Stimulated activated naive B cell treated with anti-CD40 and anti-IgM and Interleukin-4, amounts not matched to agents 10 μg/mL and 1 μg/mL and 100 μg/mL, for 72 hours (primary cell): ENCODE data around the gene CSH2.

Experiments used
- ATAC-seq, 2 donors: fragments of 150-1000 bp; cut with Tn5 transposase; replicated peaks; 2 replicates each; pipeline ENCODE4 v1.10.0; 2021; ENCODE audit warnings: moderate library complexity in 1 of 2
- DNase-seq: peaks from one replicate; pipeline ENCODE4 v3.0.0; 2021
- H3K27ac Mint-ChIP-seq: one replicate; pipeline ENCODE4 v1.8.0; 2022; ENCODE audit warnings: mild to moderate bottlenecking, mixed read lengths
- H3K27me3 Mint-ChIP-seq, 2 donors: one replicate each; pipeline ENCODE4 v1.8.0; 2022; ENCODE audit warnings: mixed read lengths in 2 of 2
- H3K36me3 Mint-ChIP-seq, 2 donors: one replicate each; pipeline ENCODE4 v1.8.0; 2022; ENCODE audit warnings: mixed read lengths in 2 of 2, mild to moderate bottlenecking in 1 of 2
- H3K4me1 Mint-ChIP-seq, 2 donors: one replicate each; pipeline ENCODE4 v1.8.0; 2022; ENCODE audit warnings: mixed read lengths in 2 of 2, mild to moderate bottlenecking in 1 of 2
- H3K4me3 Mint-ChIP-seq, 2 donors: one replicate each; pipeline ENCODE4 v1.8.0; 2022; ENCODE audit warnings: mild to moderate bottlenecking in 2 of 2, mixed read lengths in 2 of 2, moderate library complexity in 1 of 2
- H3K9me3 Mint-ChIP-seq, 2 donors: one replicate each; pipeline ENCODE4 v1.8.0; 2022; ENCODE audit warnings: mixed read lengths in 2 of 2, mild to moderate bottlenecking in 1 of 2

The CSH2 gene

DNA sequence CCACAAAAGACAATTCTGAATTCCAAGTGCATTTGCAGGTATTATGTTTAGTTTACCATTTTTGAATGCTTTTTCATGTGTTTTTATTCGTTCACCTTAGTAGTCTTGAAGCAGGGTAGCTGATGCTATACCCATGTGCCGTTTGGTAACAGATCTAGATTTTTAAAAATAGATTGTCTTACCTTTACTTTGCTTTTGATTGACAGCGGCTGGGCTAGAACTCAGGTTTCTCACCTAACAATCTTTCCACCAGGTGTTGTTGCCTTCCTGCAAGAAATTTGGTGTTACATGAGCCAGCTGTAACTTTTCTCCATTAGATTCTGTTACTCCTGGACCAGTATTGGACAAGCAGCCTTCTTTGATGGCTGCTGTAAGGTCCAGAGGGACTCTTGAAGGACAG lies 44.5 kb downstream of the CSH2 start:
- DNase-seq (no peak), ATAC-seq (no peak)
- no peaks in the 10 kb centered on the region for H3K9me3 Mint-ChIP-seq
- H3K4me3 Mint-ChIP-seq = peak overlapping the region in 1 of 2 donors; percentile 25
- peaks cover 41 to 66% of the 10 kb centered on the region in 2 donors for H3K4me1 Mint-ChIP-seq
- H3K27me3 Mint-ChIP-seq = no peaks in the 10 kb centered on the region
- no peak overlapping the region for H3K27ac Mint-ChIP-seq
- H3K36me3 Mint-ChIP-seq = peaks cover 51 to 74% of the 10 kb centered on the region in 2 donors

GRCh38 chr17:63827801-63828221 lies 45.7 kb downstream of the CSH2 start:
- Mint-ChIP-seq H3K4me1 (peaks cover 45 to 72% of the 10 kb centered on the region in 2 donors), H3K27me3 (no peaks in the 10 kb centered on the region), H3K36me3 (peaks cover 49 to 76% of the 10 kb centered on the region in 2 donors), H3K4me3 (peak overlapping the region; percentile 98 to 99), H3K27ac (peak overlapping the region; percentile 100), H3K9me3 (no peaks in the 10 kb centered on the region)
- DNase-seq (no peak), ATAC-seq (no peak)

DNA sequence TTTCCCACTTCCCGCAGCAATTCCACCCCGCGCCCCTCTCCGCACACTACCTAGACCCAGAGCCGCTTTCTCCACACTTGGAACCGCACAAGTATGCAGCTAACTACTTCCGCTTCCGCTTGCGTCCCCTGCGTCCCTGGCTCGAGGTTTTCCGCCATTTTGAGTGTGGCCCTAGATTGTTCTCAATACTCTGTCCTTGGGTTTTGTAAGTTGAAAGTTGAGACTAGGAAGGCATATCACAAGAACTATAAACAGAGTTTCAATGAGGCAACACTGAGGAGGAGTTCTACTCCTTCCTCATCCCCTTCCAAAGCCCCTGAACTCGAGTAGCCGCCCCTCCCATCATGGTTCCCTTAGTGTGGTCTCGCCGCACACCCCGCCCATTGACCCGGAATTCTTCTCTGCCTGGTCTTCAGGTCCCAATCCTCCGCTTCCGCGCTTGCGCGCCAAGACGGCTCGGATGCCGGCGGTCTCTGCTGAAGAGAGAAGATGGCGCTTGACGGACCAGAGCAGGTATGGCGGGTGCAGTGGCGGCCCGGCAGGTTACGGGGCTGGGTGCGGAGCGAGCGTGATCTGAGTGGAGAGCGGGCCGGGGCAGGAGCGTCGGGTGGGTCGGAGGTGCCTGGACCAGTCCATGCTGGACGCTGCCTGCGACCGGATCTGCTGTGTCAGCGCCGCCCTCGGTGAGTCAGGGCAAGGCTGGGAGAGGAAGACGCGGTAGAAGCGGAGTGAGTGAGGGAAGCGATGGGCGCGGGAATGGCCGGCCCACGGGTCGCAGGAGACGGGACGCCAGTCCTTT lies 46.3 kb downstream of the CSH2 start, which contains the start of the genes FTSJ3 and PSMC5:
FTSJ3 (minus strand) TSS at position 662 of the 799 bp plus-strand sequence. CDS start 761 bp downstream, outside the sequence.
PSMC5 (plus strand) TSS at position 430 of the 799 bp plus-strand sequence; CDS start at position 490, 60 bp downstream.
- Mint-ChIP-seq H3K27me3 (no peaks in the 10 kb centered on the region), H3K27ac (peak within 1 kb of the TSS; percentile 100), H3K36me3 (peaks cover 50 to 80% of the 10 kb centered on the region in 2 donors), H3K4me3 (peak within 1 kb of the TSS; percentile 98 to 99), H3K4me1 (peaks cover 49 to 78% of the 10 kb centered on the region in 2 donors), H3K9me3 (no peaks in the 10 kb centered on the region)
- DNase-seq (peak; percentile 93), ATAC-seq (peak; percentile 94 to 95)

DNA sequence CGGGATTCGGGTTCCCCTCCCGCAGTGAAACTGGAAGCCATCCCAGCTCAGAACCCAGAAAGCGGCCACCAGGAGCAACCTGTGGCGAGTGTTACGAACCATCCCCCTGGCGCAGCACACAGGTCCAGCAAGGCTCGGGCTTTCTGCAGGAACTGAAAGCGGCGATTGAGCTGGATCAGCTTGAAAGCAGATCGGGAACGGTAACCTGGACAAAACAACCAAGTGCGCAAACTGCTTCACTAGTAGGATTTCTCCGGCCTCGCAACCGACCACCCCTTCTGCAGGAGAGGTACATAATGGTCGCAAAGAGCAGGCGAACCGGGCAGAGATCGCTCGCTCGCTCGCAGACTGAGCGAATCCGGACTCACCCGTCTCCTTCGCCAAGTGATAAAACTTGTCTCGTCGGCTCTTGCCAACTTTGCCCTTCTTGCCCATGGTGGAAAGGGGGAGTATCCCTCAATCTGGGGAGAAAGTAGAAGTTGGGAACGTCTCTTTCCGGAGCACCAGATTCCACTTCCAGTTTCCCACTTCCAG lies 46.9 kb downstream of the CSH2 start:
- H3K27ac Mint-ChIP-seq = peak overlapping the region; percentile 100
- H3K36me3 Mint-ChIP-seq = peaks cover 51 to 80% of the 10 kb centered on the region in 2 donors
- peak overlapping the region; percentile 98 to 99 for H3K4me3 Mint-ChIP-seq
- H3K9me3 Mint-ChIP-seq = no peaks in the 10 kb centered on the region
- peak; percentile 5 to 8 for ATAC-seq
- DNase-seq = no peak
- H3K4me1 Mint-ChIP-seq = peaks cover 52 to 85% of the 10 kb centered on the region in 2 donors
- no peaks in the 10 kb centered on the region for H3K27me3 Mint-ChIP-seq

GRCh38 chr17:63824362-63824761 lies 49.1 kb downstream of the CSH2 start:
- Mint-ChIP-seq H3K4me1 (peaks cover 47 to 82% of the 10 kb centered on the region in 2 donors), H3K27me3 (no peaks in the 10 kb centered on the region), H3K9me3 (no peaks in the 10 kb centered on the region), H3K27ac (peak overlapping the region; percentile 79), H3K4me3 (peak overlapping the region in 1 of 2 donors; percentile 19), H3K36me3 (peaks cover 47 to 81% of the 10 kb centered on the region in 2 donors)
- no peak for ATAC-seq
- no peak for DNase-seq

DNA sequence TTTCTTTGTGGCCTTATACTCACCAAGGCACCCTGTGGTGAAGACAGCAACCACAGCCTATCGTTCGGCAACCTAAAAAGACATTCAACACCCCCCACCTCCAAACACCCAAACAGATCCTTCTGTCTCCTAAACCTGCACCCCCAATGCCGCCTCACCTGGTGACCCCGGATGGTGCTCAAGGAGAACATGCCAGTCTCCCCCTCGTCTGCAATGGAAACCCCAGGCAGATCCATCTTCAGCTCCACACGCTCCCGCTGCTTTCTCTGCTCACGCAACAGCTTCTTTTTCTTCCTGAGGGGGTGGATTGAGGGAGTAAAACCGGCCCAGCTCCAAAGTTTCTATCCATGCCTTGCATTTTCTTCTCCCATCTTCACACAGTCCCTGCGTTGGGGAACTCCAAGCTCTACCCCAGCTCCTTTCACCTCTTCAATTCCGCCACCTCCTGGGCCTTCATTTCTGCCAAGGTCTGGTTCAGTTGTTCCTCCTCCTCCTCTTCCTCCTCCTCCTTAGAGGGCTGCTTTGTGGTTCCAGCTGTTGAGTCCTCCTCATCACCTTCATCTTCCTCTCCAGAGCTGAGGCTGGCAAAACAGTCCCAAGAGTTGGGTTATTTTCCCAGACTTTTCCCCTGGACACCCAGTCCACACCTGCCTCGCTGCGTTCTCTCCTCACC lies 49.7 kb downstream of the CSH2 start:
- Mint-ChIP-seq H3K36me3 (peaks cover 50 to 87% of the 10 kb centered on the region in 2 donors), H3K4me1 (peaks cover 47 to 82% of the 10 kb centered on the region in 2 donors), H3K27ac (peak overlapping the region; percentile 79), H3K9me3 (no peaks in the 10 kb centered on the region), H3K4me3 (no peak overlapping the region), H3K27me3 (no peaks in the 10 kb centered on the region)
- no peak for ATAC-seq
- no peak for DNase-seq

GRCh38 chr17:63822537-63822936 lies 50.9 kb downstream of the CSH2 start:
- ATAC-seq (no peak), DNase-seq (no peak)
- H3K27me3 Mint-ChIP-seq = no peaks in the 10 kb centered on the region
- H3K9me3 Mint-ChIP-seq = no peaks in the 10 kb centered on the region
- peaks cover 44 to 80% of the 10 kb centered on the region in 2 donors for H3K4me1 Mint-ChIP-seq
- H3K4me3 Mint-ChIP-seq = peak overlapping the region in 1 of 2 donors; percentile 6
- H3K27ac Mint-ChIP-seq = peak overlapping the region; percentile 89
- H3K36me3 Mint-ChIP-seq = peaks cover 56 to 94% of the 10 kb centered on the region in 2 donors
